ENCODE measurements around the gene TFF1. TPM values are rescaled to one million over a fixed set of nuclear protein-coding genes. Genes with fewer than 3 reads are reported as not detected.

The TFF1 gene
- total and polyA plus RNA-seq, 11 donors, result not detected

GRCh38 chr21:42365770-42366169, 565 bp downstream of the TFF1 start:
- 68 to 79% (median 76%) methylated on average over 4 to 6 of the region's 6 CpGs for WGBS, 4 donors
- Histone ChIP-seq H3K27me3 (peaks cover 0 to 35% (median 6%) of the 10 kb centered on the region in 9 donors), H3K4me1 (no peaks in the 10 kb centered on the region), H3K9me3 (no peaks in the 10 kb centered on the region), H3K27ac (no peak overlapping the region), H3K4me3 (no peak overlapping the region), H3K36me3 (no peaks in the 10 kb centered on the region)
- intact Hi-C loops (cut with DNase I), result no loop called here
- TF ChIP-seq POLR2A (IDR thresholded peaks at IDR 0.05) (no peak), CTCF (IDR thresholded peaks at IDR 0.05) (no peak)
- no peak for ATAC-seq
- no peak for DNase-seq

- peaks cover 0 to 6% (median 0%) of the 10 kb centered on the region in 12 donors for H3K9me3 ChIP-seq
- no peaks in the 10 kb centered on the region for H3K4me1 ChIP-seq
- no peaks in the 10 kb centered on the region for H3K36me3 ChIP-seq
- no peak overlapping the region for H3K4me3 ChIP-seq
- no peak overlapping the region for H3K27ac ChIP-seq
- ATAC-seq (no peak), DNase-seq (no peak)
- no peak for TF ChIP-seq CTCF (IDR thresholded peaks at IDR 0.05)
- TF ChIP-seq POLR2A (IDR thresholded peaks at IDR 0.05), result no peak
- peaks cover 0 to 38% (median 6%) of the 10 kb centered on the region in 9 donors for H3K27me3 ChIP-seq
- intact Hi-C loops (cut with DNase I), result no loop called here
- 67 to 75% (median 70%) methylated on average over 9 to 13 of the region's 13 CpGs for WGBS, 4 donors
Observed at GRCh38 chr21:42364304-42364865, 1.9 kb downstream of the TFF1 start.

- DNase-seq, result no peak
- no peak for ATAC-seq
- H3K27me3 ChIP-seq, result peaks cover 0 to 38% (median 6%) of the 10 kb centered on the region in 9 donors
- peaks cover 0 to 6% (median 0%) of the 10 kb centered on the region in 12 donors for H3K9me3 ChIP-seq
- TF ChIP-seq CTCF (IDR thresholded peaks at IDR 0.05) (no peak), POLR2A (IDR thresholded peaks at IDR 0.05) (no peak)
- no peak overlapping the region for H3K4me3 ChIP-seq
- 64 to 78% (median 71%) methylated on average over 8 of the region's 8 CpGs for WGBS, 4 donors
- no peaks in the 10 kb centered on the region for H3K36me3 ChIP-seq
- no peaks in the 10 kb centered on the region for H3K4me1 ChIP-seq
- intact Hi-C loops (cut with DNase I), result no loop called here
- no peak overlapping the region for H3K27ac ChIP-seq
Observed at GRCh38 chr21:42363312-42363711, 3.0 kb downstream of the TFF1 start.

GRCh38 chr21:42362700-42363099, 3.6 kb downstream of the TFF1 start:
- intact Hi-C loops (cut with DNase I), result no loop called here
- TF ChIP-seq POLR2A (IDR thresholded peaks at IDR 0.05), result no peak
- no peak for TF ChIP-seq CTCF (IDR thresholded peaks at IDR 0.05)
- no peak overlapping the region for H3K4me3 ChIP-seq
- ATAC-seq (no peak), DNase-seq (no peak)
- peaks cover 0 to 6% (median 0%) of the 10 kb centered on the region in 12 donors for H3K9me3 ChIP-seq
- H3K36me3 ChIP-seq, result no peaks in the 10 kb centered on the region
- 75 to 82% (median 76%) methylated on average over 9 of the region's 9 CpGs for WGBS, 4 donors
- peaks cover 0 to 38% (median 5%) of the 10 kb centered on the region in 9 donors for H3K27me3 ChIP-seq
- no peak overlapping the region for H3K27ac ChIP-seq
- no peaks in the 10 kb centered on the region for H3K4me1 ChIP-seq
